HUDEP-2 (cell line): ENCODE results near the gene TPSAB1.
"Not testable (repeated sequence)": the region's sequence is repeated elsewhere in the genome, so short reads cannot be mapped to it uniquely, and the experiment has no call there.

Experiments used
- DNase-seq, 76 experiments: peaks; one replicate each; lab custom pipeline; 2025; ENCODE audit not compliant: unreplicated experiment in 76 of 76; lab: John Stamatoyannopoulos, UW

Gene TPSAB1

GRCh38 chr16:1243907-1244850, 3.7 kb downstream of the TPSAB1 start:
- peak in 39 of 76 experiments; percentile 25 to 64 (median 44) for DNase-seq

- peak in 72 of 76 experiments; percentile 59 to 94 (median 85) for DNase-seq
Observed at GRCh38 chr16:1244881-1245280, 4.4 kb downstream of the TPSAB1 start.

GRCh38 chr16:1245452-1246020, 5.0 kb downstream of the TPSAB1 start:
- peak in 9 of 76 experiments; percentile 17 to 55 (median 44) for DNase-seq

GRCh38 chr16:1247903-1248537, 7.5 kb downstream of the TPSAB1 start:
- not testable (repeated sequence) for DNase-seq

GRCh38 chr16:1249031-1249755, 8.7 kb downstream of the TPSAB1 start:
- DNase-seq = not testable (repeated sequence)

- not testable (repeated sequence) for DNase-seq
Observed at GRCh38 chr16:1253701-1254364, 13.3 kb downstream of the TPSAB1 start.

- not testable (repeated sequence) for DNase-seq
Observed at GRCh38 chr16:1254821-1255220, 14.3 kb downstream of the TPSAB1 start.

GRCh38 chr16:1255276-1256122, 15.0 kb downstream of the TPSAB1 start, which contains the start of gene TPSD1:
TPSD1 (plus strand) TSS chr16:1256069; CDS start chr16:1256281, 212 bp downstream.
- DNase-seq = peak in 40 of 76 experiments; percentile 4 to 63 (median 30)

GRCh38 chr16:1256296-1256873, 15.9 kb downstream of the TPSAB1 start:
- DNase-seq = not testable (repeated sequence)

- no peak for DNase-seq
Observed at GRCh38 chr16:1256874-1257322, 16.4 kb downstream of the TPSAB1 start.

GRCh38 chr16:1257561-1258224, 17.2 kb downstream of the TPSAB1 start:
- no peak for DNase-seq

- peak in 6 of 76 experiments; percentile 18 to 28 (median 24) for DNase-seq
Observed at GRCh38 chr16:1258225-1258600, 17.7 kb downstream of the TPSAB1 start.

GRCh38 chr16:1258906-1259759, 18.6 kb downstream of the TPSAB1 start:
- DNase-seq = no peak

- DNase-seq = no peak
Observed at GRCh38 chr16:1259760-1260068, 19.2 kb downstream of the TPSAB1 start.

GRCh38 chr16:1260101-1260680, 19.7 kb downstream of the TPSAB1 start:
- DNase-seq = no peak

- no peak for DNase-seq
Observed at GRCh38 chr16:1261131-1261892, 20.8 kb downstream of the TPSAB1 start.
